Osteocyte (in vitro differentiated cells): ENCODE measurements around the gene CYTH1. TPM values are rescaled to one million over a fixed set of nuclear protein-coding genes. Genes with fewer than 3 reads are reported as not detected.

ENCODE experiments used
- DNase-seq: peaks from one replicate; pipeline ENCODE4 v3.0.0; 2021; ENCODE audit warnings: mixed read lengths; ENCODE audit not compliant: unreplicated experiment; ENCODE audit errors: extremely low spot score
- H3K27ac Mint-ChIP-seq: one replicate; pipeline ENCODE4 v1.8.0; 2021; ENCODE audit warnings: mild to moderate bottlenecking, mixed read lengths; ENCODE audit not compliant: unreplicated experiment
- H3K27me3 Mint-ChIP-seq: one replicate; pipeline ENCODE4 v1.8.0; 2021; ENCODE audit warnings: mixed read lengths; ENCODE audit not compliant: unreplicated experiment
- H3K36me3 Mint-ChIP-seq: one replicate; pipeline ENCODE4 v1.8.0; 2021; ENCODE audit warnings: mixed read lengths; ENCODE audit not compliant: unreplicated experiment
- H3K4me1 Mint-ChIP-seq: one replicate; pipeline ENCODE4 v1.8.0; 2021; ENCODE audit warnings: mixed read lengths; ENCODE audit not compliant: unreplicated experiment
- H3K4me3 Mint-ChIP-seq: one replicate; pipeline ENCODE4 v1.8.0; 2021; ENCODE audit warnings: mild to moderate bottlenecking, moderate library complexity, mixed read lengths; ENCODE audit not compliant: unreplicated experiment
- H3K9me3 Mint-ChIP-seq: one replicate; pipeline ENCODE4 v1.8.0; 2021; ENCODE audit warnings: mixed read lengths; ENCODE audit not compliant: unreplicated experiment
- CTCF ChIP-seq: fragments of 200-600 bp; sonication (generic); IDR thresholded peaks from 2 replicates; pipeline ENCODE4 v1.5.0; 2021; ENCODE audit warnings: antibody characterized with exemption, mild to moderate bottlenecking, moderate library complexity
- total RNA-seq: library from RNA; stranded (reverse); gene quantifications from 2 replicates; pipeline ENCODE4 v1.2.1, GENCODE V29; 2021

The CYTH1 gene
- total RNA-seq, 1 donor from 2014 or later = 113 TPM

- Mint-ChIP-seq H3K36me3 (peaks cover 34% of the 10 kb centered on the region), H3K27ac (peak overlapping the region; percentile 96), H3K27me3 (no peaks in the 10 kb centered on the region), H3K9me3 (no peaks in the 10 kb centered on the region), H3K4me3 (no peak overlapping the region), H3K4me1 (peaks cover 57% of the 10 kb centered on the region)
- DNase-seq = no peak
- TF ChIP-seq CTCF = no peak
Observed at GRCh38 chr17:78683408-78683961, 98.6 kb downstream of the CYTH1 start.

GRCh38 chr17:78682363-78682762 is 99.7 kb downstream of the CYTH1 start:
- DNase-seq = no peak
- no peaks in the 10 kb centered on the region for H3K27me3 Mint-ChIP-seq
- TF ChIP-seq CTCF = no peak
- H3K9me3 Mint-ChIP-seq = no peaks in the 10 kb centered on the region
- H3K4me1 Mint-ChIP-seq = peaks cover 66% of the 10 kb centered on the region
- H3K27ac Mint-ChIP-seq = peak overlapping the region; percentile 96
- H3K4me3 Mint-ChIP-seq = peak overlapping the region; percentile 7
- peaks cover 29% of the 10 kb centered on the region for H3K36me3 Mint-ChIP-seq

GRCh38 chr17:78680436-78680835 is 101.6 kb downstream of the CYTH1 start:
- TF ChIP-seq CTCF = no peak
- H3K4me3 Mint-ChIP-seq = peak overlapping the region; percentile 82
- H3K27me3 Mint-ChIP-seq = no peaks in the 10 kb centered on the region
- no peak for DNase-seq
- H3K9me3 Mint-ChIP-seq = no peaks in the 10 kb centered on the region
- H3K36me3 Mint-ChIP-seq = peaks cover 41% of the 10 kb centered on the region
- H3K27ac Mint-ChIP-seq = peak overlapping the region; percentile 96
- H3K4me1 Mint-ChIP-seq = peaks cover 77% of the 10 kb centered on the region

- Mint-ChIP-seq H3K27me3 (no peaks in the 10 kb centered on the region), H3K36me3 (peaks cover 45% of the 10 kb centered on the region), H3K9me3 (no peaks in the 10 kb centered on the region), H3K4me3 (peak overlapping the region; percentile 82), H3K27ac (peak overlapping the region; percentile 96), H3K4me1 (peaks cover 81% of the 10 kb centered on the region)
- no peak for DNase-seq
- no peak for TF ChIP-seq CTCF
Observed at GRCh38 chr17:78679495-78680395, 102.3 kb downstream of the CYTH1 start.

GRCh38 chr17:78678711-78679110 is 103.4 kb downstream of the CYTH1 start:
- H3K4me3 Mint-ChIP-seq = peak overlapping the region; percentile 82
- DNase-seq = no peak
- peaks cover 49% of the 10 kb centered on the region for H3K36me3 Mint-ChIP-seq
- H3K4me1 Mint-ChIP-seq = peaks cover 82% of the 10 kb centered on the region
- peak overlapping the region; percentile 96 for H3K27ac Mint-ChIP-seq
- TF ChIP-seq CTCF = no peak
- H3K9me3 Mint-ChIP-seq = no peaks in the 10 kb centered on the region
- H3K27me3 Mint-ChIP-seq = no peaks in the 10 kb centered on the region
